ENCODE data around the gene WDR77. TPM values are rescaled to one million over a fixed set of nuclear protein-coding genes. Genes with fewer than 3 reads are reported as not detected.

Gene WDR77
- total and polyA plus RNA-seq, 9 of the 15 experiments (the other 6 are each of a cell fraction or from before 2014, with no cell fraction given): 20.6 to 160 (median 75.3) TPM

GRCh38 chr1:111399792-111400610 lies 49.1 kb downstream of the WDR77 start (continued):
- TF ChIP-seq SOX6 (IDR thresholded peaks at IDR 0.05) (no peak), CREBBP (IDR thresholded peaks at IDR 0.05; ENCODE audit: low read depth, low read length) (no peak), REST (IDR thresholded peaks at IDR 0.05; ENCODE audit: borderline replicate concordance) (peak; percentile 73), REST (CRISPR knock-in tag; IDR thresholded peaks at IDR 0.05; ENCODE audit: low read depth) (no peak), WHSC1 (IDR thresholded peaks at IDR 0.05; ENCODE audit: low read length) (no peak), ELF1 (tag; IDR thresholded peaks at IDR 0.05) (no peak), CTCF (IDR thresholded peaks at IDR 0.05 in 2 of 3, conservative IDR thresholded peaks at IDR 0.05 in 1 of 3; ENCODE audit: insufficient read depth in 2 of 3, low read depth in 1 of 3, low read length in 3 of 3) (peak; percentile 60 to 84 (median 62); a peak in 5 of 6 replicates), POLR2B (IDR thresholded peaks at IDR 0.05; ENCODE audit: low read depth, partially characterized antibody) (no peak), HNRNPH1 (optimal IDR thresholded peaks at IDR 0.05; ENCODE audit: low read depth, low read length) (no peak), ZNF212 (CRISPR knock-in tag; IDR thresholded peaks at IDR 0.05) (no peak), MCM7 (IDR thresholded peaks at IDR 0.05) (no peak), TEAD1 (CRISPR knock-in tag; IDR thresholded peaks at IDR 0.05) (no peak)
